H1 (cell line): ENCODE data around the gene CISD1. TPM values are rescaled to one million over a fixed set of nuclear protein-coding genes. Genes with fewer than 3 reads are reported as not detected.

Experiments
- CBX5 ChIP-seq: fragments of 300-800, 300-1000 bp; sonication (generic); IDR thresholded peaks from 2 replicates; pipeline ENCODE4 v1.7.1; 2016; ENCODE audit warnings: antibody characterized with exemption, low read length, low read depth
- CREB1 ChIP-seq: IDR thresholded peaks from 2 replicates; pipeline ENCODE4 v1.6.1; 2012; ENCODE audit warnings: inconsistent platforms
- CTCF ChIP-seq, 3 experiments: IDR thresholded peaks; 1 replicate in 2 of 3; 2 replicates in 1 of 3; pipeline versions ENCODE4 v1.5.1 to v1.6.1; 2011; ENCODE audit warnings: low read length in 3 of 3, mild to moderate bottlenecking in 3 of 3, inconsistent platforms in 2 of 3, low read depth in 1 of 3, moderate library complexity in 1 of 3; ENCODE audit not compliant: insufficient read depth in 1 of 3; ENCODE audit errors: control extremely low read depth in 1 of 3
- E2F6 ChIP-seq: IDR thresholded peaks from 2 replicates; pipeline ENCODE4 v1.6.1; 2012; ENCODE audit warnings: inconsistent platforms
- KDM1A ChIP-seq: fragments of 200-600, 300-600 bp; sonication (generic); IDR thresholded peaks from 2 replicates; pipeline ENCODE4 v1.7.1; 2016; ENCODE audit warnings: mild to moderate bottlenecking, low read length, borderline replicate concordance
- POLR2A ChIP-seq, 2 experiments: IDR thresholded peaks; 1 replicate in 1 of 2; 2 replicates in 1 of 2; pipeline ENCODE4 v1.6.1; 2011; ENCODE audit warnings: low read depth in 2 of 2, low read length in 2 of 2, mild to moderate bottlenecking in 2 of 2; ENCODE audit errors: control extremely low read depth in 1 of 2
- polyA plus RNA-seq, 7 experiments: library from polyadenylated mRNA; depleted of rRNA in 3 of 7; stranded (reverse) in 5 of 7; unstranded in 2 of 7; fragments of >200 nt in 5 of 7; fragments of 200-250 nt in 2 of 7; gene quantifications; 1 replicate in 5 of 7; 2 replicates in 1 of 7; 4 replicates in 1 of 7; pipeline versions ENCODE4 v1.2.1 to v1.2.3, GENCODE V29; 2011 to 2013; ENCODE audit warnings: missing spikeins in 2 of 7, mixed read lengths in 2 of 7
- total RNA-seq: library from RNA; stranded (reverse); fragmentation: NEBNext Ultra II Directional; extraction: Animal tissue kit (Norgen Biotek cat#: 25700); gene quantifications from 2 replicates; pipeline ENCODE4 v1.2.1, GENCODE V29; 2021

The CISD1 gene
- total and polyA plus RNA-seq, 2 of the 8 experiments (the other 6 are each of a cell fraction or from before 2014, with no cell fraction given), result 22.6 to 43.2 TPM

GRCh38 chr10:58268946-58269781 is at the start of gene CISD1 (continued):
- TF ChIP-seq E2F6 (peak; percentile 96), POLR2A (IDR thresholded peaks at IDR 0.05; ENCODE audit: control extremely low read depth in 1 of 2, low read depth in 2 of 2, low read length in 2 of 2) (peak in 1 of 2 experiments; percentile 78; a peak in 2 of 3 replicates), CTCF (IDR thresholded peaks at IDR 0.05; ENCODE audit: control extremely low read depth in 1 of 3, insufficient read depth in 1 of 3, low read depth in 1 of 3, low read length in 3 of 3) (no peak), CBX5 (no peak), CREB1 (0 out of 2 replicates have a peak, but pooled peaks have one; percentile 42), KDM1A (no peak)
